SIG-M5 treated with dmso at 0.1 percent for 504 hours (cell line): Measurements from ENCODE around the gene TENM4.

Source experiments
- DNase-seq: peaks from one replicate; lab custom pipeline; 2025; ENCODE audit not compliant: unreplicated experiment; lab: John Stamatoyannopoulos, UW

TENM4 gene

DNA sequence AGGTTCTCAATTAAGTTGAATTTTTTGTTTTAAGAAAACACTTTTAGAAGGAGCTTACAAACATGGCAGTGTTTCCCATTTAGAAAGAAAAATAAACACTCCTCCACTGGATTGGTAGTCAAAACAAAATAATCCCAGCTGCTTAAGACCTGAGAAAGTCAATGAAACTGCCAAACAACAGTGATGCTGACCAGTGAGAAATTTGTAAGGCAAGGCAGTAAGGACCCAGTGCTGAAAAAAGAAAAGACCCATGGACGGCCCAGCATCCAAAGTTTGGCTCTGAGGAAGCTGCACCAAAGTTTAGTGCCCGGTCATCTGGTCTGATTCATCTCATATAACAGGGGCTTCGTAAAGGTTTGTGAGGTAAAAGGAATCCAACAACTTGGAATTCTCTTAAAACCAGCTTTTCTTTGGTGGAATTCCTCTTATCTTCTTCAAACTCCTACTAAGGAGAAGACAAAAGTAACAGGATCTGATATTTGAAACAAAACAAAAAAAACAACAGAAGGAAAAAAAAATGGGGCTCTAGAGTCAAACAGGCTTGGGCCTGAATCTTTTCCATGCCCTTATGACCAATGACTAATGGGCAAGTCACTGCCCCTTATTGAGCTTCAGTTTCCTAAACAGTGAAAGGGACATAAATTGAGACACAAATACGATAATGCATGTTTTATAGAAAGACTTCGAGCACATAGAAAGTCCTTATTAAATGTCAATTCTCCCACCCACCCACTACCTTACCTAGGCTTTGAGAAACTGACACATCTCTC is 483.2 kb downstream of the TENM4 start:
- DNase-seq, result no peak

DNA sequence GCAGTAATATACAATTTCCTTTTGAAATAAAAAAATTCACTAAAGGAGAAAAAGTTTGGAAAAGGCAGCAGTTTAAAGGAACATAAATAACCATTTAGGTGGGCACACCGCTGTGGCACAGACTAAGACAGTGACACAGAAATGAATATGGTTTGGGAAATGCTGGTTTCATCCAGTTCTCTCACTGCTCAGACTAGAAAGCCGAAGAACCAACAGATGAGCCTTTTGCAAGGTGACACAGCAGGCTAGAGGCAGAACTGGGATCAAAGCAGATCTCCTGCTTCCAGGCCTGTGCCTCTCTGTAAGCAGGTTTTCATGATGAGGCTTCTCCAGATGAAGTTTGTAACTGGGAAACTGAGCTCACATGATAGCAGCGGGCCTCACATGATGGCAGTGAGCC is 486.1 kb downstream of the TENM4 start:
- DNase-seq, result no peak

DNA sequence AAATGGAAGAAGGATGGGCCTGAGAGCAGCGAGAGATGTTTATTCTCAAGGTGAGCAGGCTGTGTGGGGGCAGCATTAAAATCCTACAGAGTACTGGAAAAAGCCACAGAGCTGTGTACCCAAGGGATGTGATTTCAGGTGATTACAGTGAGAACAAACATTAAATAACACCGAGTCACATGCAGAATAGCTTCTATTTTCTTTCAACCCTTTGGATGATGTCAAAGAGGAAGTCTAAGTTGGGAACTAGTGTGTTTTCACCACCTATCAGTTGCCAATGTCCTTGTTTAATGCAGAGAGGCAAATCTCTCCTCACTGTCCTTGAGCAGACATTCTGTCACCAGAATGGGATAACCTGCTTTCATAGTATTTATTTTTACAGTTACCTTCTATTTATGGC is 486.6 kb downstream of the TENM4 start:
- no peak for DNase-seq

DNA sequence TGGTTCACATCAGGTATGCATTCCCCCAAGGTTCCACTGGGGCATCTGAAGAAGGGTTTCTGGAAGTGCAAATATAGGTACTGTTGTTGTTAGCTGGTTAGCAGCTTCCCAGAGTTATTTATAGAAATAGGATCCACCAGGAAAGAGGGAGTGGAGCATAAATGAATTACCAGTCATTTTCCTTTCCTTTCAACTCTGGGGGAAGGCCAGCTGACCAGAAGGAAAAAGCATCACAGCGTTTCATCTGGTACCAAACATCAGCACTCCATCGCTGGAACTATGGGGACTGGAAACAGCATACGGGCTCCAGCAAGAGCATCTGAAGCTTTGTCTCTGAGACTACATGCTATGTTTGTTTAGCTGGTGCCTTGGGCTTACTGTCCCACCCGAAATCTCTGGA is 487.9 kb downstream of the TENM4 start:
- DNase-seq, result no peak

DNA sequence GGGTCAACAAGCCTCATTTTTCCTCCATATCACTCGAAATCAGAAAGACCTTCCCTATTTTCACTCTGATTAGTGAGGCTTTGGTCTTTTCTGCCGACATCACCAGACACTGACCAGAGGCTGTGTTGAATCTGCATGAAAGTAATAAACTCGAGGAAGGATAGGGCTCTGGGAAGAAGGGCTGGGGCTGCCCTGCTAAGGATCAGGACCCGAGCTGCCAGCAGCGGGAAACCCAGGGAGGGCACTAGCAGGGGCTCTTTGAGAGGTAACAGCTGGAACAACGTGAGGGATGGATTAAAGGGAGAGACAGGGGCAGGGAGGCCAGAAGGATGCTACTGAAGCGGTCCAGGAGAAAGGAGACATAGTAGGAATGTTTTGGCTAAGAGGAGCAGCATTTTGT is 488.7 kb downstream of the TENM4 start:
- DNase-seq, result no peak

DNA sequence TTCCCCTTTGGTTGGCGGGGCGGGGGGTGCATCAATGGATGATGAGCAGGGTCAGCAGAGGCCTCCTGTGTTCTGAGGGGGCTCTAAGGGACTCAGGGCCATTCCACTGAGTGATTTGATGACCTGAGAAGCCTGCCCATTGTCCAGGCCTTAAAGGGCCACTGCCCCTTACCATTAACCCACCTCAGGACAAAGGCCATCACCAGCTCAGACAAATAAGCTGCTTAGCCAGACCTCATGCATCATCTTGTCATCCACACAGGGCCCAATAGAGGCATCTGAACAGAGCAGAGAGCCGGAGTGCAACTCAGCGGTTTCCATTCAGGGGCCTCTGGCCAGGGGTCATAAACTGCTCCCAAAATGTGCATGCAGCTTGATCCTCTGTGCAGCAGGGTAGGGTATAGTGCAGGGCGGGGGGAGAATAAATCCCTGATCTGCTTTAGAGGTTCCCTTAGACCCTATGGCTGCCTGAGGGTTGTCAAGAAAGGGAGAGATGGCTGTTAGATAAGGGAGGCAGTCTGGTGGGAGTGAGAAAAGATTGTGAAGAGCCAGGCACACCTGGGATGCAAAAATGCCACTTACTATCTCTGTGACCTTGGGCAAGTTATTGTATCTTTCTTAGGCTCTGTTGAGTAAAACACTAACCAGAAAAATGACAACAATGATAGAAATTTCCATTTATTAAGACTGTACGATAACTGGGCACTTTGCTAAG is 490.7 kb downstream of the TENM4 start:
- no peak for DNase-seq

DNA sequence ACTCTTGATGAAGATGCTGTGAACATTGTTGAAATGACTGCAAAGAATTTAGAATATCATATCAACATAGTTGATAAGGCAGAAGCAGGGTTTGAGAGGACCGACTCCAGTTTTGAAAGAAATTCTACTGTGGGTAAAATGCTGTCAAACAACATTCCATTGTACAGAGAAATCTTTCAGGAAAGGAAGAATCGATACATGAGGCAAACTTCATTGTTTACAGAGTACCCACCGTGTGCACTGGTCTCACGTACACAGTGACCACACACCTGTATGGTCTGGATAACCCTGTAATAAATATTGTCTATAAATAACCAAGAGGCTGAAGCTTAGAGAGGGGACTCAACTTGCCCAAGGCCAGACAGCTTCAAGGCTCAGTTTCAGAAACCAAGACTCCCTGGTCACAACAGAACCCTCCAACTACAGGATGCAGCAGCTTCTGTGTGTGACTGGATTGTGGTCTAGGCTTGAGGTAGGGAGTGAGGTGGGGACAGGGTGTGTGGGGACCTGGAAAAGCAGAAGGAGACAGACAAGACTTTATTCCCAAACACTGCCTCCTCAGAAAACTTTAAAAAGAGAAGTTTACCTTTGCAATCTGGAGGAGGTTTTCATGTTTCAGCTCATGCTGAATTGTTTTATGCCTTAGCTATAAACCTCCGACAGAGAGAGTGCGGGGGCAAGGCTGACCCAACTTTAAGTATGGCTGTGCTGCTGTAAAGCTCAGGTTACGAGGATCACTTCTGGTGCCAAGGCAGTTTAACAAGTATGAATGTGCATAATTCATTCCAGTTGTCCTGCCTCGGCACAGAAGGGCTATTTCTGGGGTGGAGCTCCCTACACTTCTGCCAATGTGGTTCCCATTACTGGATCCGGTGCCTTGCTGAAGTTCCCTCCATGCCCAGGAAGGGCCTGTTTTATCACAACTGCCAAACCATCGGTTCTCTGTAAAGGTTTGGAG is 493.6 kb downstream of the TENM4 start:
- no peak for DNase-seq

DNA sequence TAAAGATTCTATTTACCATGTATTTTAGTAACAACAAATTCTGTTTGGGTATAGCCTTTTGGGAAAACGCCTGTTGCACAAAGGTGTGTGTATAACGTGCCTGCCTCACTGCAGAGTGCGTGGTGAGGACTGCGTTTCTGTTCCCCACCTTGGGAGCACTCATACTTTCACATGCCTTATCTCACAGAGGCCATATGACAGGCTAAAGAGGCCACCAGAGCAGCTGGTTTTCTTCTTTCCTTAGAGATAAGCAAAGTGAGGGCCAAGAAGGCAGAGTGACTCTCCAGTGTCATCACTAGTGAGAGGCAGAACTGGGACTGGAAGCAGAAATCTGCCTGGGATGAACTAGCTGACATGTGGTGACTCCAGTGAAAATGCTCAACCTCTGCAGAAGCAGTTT is 497.0 kb downstream of the TENM4 start:
- DNase-seq, result no peak

DNA sequence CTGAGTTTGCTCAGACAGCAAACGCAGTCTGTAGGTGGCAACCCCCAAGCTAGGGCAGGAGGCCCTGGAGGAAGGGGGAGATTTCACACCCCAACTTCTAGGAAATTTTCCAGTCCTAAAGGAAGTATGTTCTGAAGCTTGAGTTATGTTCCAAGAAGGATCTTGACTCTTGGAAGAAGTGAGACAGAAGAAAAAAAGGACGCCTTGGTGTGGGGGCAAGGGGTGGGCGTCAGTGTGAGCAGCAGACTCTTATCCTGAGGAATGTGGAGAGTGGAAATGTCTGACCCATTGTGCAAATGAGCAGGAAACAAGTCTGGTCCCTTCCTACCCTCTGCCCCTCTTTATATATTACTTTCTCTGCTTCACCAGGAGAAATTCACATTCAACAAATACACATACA is 497.7 kb downstream of the TENM4 start:
- no peak for DNase-seq

DNA sequence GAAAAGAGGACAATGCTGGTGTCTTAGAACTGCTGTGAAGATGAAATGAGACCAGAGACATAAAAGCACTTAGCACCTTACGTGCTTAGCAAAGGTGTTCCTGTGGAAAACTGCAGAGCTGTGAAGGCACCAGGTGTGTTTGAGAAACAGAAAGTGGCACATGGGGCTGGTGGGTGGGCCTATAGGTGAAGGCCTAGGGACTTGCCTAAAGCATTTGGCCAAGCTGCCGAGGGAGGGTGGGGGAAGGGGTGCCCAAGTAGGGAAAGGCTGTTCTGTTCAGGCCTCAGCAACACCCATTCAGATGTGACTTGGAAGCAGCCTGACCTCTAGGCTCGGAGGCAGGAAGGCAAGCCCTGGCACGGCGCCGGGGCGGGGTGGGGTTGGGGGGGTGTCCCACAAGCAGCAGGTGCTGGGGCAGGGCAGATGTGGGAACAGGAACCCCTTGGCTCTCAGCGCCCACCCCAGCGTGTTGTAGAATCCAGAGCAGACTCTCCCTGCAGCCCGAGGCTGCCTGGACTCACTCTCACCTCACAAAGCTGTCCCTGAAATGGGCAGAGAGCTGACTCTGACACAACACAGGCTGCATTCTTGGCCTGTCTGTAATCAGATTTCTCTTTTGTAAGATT is 499.5 kb downstream of the TENM4 start:
- no peak for DNase-seq

DNA sequence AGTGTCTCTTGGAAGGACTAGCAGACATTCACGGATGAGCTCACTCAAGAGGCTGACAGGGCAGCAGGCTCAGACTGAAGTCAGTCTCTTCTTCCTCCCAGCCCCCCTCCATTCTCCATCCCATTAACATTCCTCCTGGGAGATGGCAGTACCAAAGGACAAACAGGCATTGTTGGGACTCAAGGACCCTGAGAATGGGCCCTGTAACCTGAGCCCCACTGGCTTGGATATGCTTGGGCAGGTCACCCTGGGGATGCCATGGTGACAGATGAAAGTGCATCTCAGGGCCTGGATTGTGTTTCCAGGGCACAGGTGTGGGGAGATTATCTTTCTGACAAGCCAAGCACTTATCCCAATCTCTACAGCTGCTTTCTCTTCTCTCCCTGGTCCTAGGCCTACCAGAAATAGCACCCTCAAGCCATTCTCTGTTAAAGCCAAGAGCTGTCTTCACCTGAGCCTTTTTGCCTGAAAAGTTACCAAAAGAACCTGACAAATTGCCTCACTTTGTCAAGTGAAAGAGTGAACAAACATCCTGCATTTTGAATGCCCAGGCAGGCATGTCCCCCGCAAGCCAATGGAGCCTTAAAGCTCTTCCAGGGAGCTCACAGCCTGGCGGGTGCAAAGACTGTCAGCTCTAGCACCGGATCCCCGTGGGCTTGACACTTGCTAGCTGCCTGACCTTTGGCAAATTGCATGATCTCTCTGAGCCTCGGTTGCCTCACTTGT is 500.2 kb downstream of the TENM4 start:
- no peak for DNase-seq

DNA sequence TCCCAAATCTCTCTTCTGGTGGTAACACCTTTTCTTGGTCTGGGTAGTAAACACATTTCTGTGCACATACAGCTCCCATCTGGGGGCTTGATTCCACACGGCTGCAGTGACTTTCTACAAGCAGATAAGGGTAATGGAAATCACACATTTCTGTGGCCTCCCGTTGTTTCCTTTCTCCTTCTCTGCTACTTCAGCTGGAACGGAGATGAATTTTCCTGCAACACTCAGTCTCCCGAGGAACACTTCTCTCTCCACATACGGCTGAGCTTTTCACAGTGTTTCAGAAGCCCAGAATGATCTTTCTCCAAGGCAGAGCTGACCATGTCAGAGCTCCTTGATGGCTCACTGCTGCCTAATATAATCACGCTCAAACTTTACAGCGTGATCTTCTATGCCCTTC is 501.9 kb downstream of the TENM4 start:
- DNase-seq, result no peak

DNA sequence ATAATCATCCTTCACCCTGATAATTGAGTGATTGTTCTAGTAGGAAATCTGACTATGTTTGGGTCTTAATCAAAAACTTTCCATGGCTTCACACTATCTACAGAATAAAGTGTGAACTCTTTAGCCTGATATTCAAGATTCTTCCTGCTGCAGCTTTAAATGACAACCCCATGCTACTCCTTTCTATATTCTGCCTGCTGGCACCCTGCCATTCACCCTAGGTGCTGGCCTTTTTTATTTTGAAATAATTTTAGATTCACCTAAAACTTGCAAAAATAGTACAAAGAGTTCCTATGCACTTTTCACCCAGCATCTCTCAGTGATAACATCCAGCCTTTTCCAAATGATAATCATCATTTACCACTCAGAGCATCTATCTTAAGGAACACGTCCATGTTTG is 502.8 kb downstream of the TENM4 start:
- no peak for DNase-seq

DNA sequence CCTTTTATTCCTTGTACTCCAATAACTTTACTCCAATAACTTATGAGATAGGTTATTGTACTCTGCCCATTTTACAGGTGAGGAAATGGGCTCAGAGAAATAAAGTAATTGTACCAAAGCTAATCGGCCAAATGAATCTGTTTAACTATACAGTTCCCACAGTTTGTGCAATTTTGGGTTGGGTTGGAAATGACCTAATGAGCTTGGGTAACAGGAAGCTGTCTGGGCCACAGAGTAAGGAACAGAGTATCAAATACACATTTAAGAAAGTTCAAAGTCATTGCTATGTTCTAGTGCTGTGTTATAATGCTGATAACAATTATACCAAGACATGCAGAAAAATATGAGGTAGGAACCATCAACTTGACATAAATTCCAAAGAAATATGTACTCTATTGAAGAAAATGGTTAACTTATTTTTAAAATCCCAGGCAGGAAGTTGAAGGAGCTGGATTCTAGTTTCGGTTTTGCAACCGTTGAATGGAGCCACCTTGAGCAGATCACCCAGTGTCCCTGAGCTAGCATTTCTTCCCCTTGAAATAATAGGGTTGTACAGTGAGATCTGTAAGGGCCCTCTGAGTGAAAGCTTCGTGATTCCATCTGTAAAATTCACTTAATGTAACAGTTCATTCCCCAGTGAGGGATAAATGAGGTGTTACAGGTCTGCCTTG is 505.3 kb downstream of the TENM4 start:
- peak; percentile 52 for DNase-seq

DNA sequence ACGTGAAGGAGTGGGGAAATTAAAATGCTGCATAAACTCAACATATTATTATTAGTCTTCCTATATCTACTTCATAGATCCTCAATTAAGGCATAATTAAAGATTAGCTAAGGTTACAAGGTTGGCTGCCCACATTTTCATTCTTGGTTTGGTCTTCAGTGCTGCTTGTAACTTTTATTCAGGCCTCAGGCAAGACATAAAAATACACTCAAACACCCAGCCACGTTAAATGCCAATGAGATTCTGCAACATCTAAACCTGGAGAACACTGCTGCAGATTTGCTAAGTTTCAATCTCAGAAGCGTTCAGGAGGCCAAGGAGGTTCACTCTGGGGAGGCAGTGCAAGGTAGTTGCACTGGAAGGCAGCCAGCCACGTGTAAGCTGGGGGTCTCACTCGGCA is 507.5 kb downstream of the TENM4 start:
- DNase-seq, result no peak

DNA sequence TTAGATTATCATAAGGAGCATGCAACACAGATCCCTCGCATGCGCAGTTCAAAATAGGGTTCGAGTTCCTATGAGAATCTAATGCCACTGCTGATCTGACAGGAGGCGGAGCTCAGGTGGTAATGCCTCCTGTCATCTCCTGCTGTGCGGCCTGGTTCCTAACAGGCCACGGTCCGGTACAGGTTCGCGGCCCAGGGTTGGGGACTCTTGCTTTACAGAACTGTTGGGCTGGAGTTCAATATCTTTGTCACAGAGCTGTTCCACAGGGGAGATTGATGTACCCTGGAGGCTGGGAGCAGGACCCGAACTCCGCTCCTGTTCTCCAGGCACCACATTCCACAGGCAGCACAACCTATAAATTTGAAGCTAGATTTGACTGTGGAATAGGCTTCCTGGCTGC is 508.1 kb downstream of the TENM4 start:
- no peak for DNase-seq

DNA sequence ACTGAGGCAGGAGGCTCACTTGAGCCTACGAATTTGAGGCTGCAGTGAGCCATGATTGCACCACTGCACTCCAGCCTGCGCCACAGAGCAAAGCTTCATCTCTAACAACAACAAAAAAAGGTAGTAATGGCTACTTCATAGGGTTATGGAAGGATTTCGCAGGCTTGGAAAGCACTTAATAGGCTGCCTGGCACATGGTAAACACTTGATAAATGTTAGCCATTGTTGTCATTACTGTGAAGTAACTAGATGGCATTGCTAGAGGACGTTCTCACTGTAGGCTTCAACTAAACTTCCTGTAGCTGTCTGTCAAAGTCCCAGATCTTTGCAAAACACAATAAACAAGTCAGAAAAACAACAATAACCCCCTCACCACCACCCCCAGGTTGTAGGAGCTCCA is 508.9 kb downstream of the TENM4 start:
- no peak for DNase-seq

DNA sequence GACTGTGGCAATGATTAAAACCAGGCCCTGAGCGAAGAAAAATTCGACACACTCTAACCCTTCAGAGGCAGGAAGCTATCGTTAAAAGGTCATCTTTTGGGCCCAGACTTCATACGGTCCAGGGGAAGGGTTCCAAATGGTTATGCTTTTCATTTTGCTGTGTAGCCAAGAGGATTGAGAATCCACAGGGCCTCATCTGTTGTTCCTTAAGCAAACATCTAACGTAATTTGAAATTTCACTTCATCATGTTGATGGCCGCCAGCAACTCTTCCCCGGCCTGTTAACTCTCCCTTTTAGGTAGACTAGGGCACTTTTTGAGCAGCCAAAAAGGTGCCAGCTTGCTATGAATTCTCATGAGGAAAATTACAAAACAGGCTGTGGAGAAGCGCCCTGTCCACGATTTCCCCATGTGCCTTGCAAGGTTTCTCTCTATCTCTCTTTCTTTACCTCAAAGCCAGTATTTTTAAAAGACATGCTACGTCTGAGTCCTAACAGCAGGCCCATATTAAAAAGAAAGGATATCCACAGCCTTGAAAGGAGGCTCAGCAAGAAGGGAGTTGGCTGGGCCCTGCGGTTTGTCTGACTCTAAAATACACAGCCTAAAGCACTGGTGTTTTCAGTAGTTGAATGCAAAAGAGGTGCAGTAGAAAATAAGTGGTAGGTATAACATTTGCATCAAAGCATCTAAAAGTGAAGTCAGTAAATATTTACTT is 509.9 kb downstream of the TENM4 start:
- no peak for DNase-seq

DNA sequence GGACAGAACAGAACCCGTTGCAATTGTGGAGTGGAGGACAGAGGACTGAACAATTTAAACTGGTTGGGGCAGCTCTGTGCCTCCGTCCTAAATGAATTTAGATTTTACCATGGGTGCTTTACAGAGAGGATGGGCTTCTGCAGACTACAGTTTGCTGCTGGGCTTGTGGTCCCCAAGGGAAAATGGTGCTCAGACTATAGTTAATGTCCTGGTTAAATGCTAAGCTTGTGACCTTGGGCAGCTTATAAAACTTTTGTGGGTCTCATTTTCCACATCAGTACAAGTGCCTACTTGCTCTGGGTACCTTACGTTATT is 511.0 kb downstream of the TENM4 start:
- no peak for DNase-seq
